HCT116 (cell line): ENCODE measurements around the gene CIART. TPM values are rescaled to one million over a fixed set of nuclear protein-coding genes. Genes with fewer than 3 reads are reported as not detected.
"Not testable (repeated sequence)": the region's sequence is repeated elsewhere in the genome, so short reads cannot be mapped to it uniquely, and the experiment has no call there.

ENCODE experiments used
- ATAC-seq: fragments of 200-7000 bp; cut with Tn5 transposase; 2 replicates; pipeline ENCODE4 v1.9.1; 2020; ENCODE audit warnings: mild to moderate bottlenecking, moderate library complexity
- BruUV-seq: library from RNA; stranded (reverse); fragments of 400-500 nt; replicated peaks from 2 replicates; lab custom pipeline; 2021; lab: Mats Ljungman, UMichigan
- CTCF ChIA-PET: fragments of 300-600 bp; sonication (Branson Sonifier 250); formaldehyde crosslinking; loops from one replicate; lab custom pipeline; 2021; ENCODE audit warnings: antibody characterized with exemption; lab: Charles Lee
- POLR2A ChIA-PET: fragments of 300-600, 350-600 bp; sonication (Branson Sonifier 250); formaldehyde crosslinking; loops from one replicate; lab custom pipeline; 2021; ENCODE audit warnings: antibody characterized with exemption; lab: Charles Lee
- RAD21 ChIA-PET, 2 experiments: fragments of 300-600 bp; sonication (Branson Sonifier 250); formaldehyde crosslinking; loops; one replicate each; lab custom pipeline; 2023; ENCODE audit warnings: low total read pairs in 2 of 2; ENCODE audit not compliant: uncharacterized antibody in 2 of 2, unreplicated experiment in 2 of 2, low non-redundant PET in 1 of 2; lab: Charles Lee
- DNase-seq: peaks from one replicate; pipeline ENCODE4 v3.0.0-alpha.2; 2010; ENCODE audit warnings: low read depth, low spot score
- H2AFZ ChIP-seq: fragments of 200-600 bp; shearing (Covaris generic), sonication (generic); 2 replicates; pipeline ENCODE4 v1.6.1; 2017; ENCODE audit warnings: low read depth, mixed run types, mixed read lengths, antibody characterized with exemption, low read length; ENCODE audit not compliant: poor library complexity, severe bottlenecking
- H3K27ac ChIP-seq: 2 replicates; pipeline ENCODE4 v1.5.1; 2012; ENCODE audit warnings: low read depth, low read length
- H3K27me3 ChIP-seq: fragments of 200-600 bp; sonication (generic); 2 replicates; pipeline ENCODE4 v1.6.1; 2016; ENCODE audit warnings: mixed run types, low read length, mixed read lengths; ENCODE audit not compliant: insufficient read depth
- H3K36me3 ChIP-seq, 2 experiments: fragments of 200-500 bp in 1 of 2; fragments of 200-600 bp in 1 of 2; sonication (Bioruptor generic) in 1 of 2; sonication (generic) in 1 of 2; 2 replicates each; pipeline versions ENCODE4 v1.5.1 to v1.6.1; 2014 to 2016; ENCODE audit warnings: low read length in 2 of 2, inconsistent platforms in 1 of 2, mixed read lengths in 1 of 2, mixed run types in 1 of 2; ENCODE audit not compliant: insufficient read depth in 2 of 2, control insufficient read depth in 1 of 2
- H3K4me1 ChIP-seq, 2 experiments: fragments of 200-600 bp in 1 of 2; sonication (generic) in 1 of 2; 2 replicates each; pipeline versions ENCODE4 v1.5.1 to v1.6.1; 2012 to 2017; ENCODE audit warnings: low read length in 2 of 2, inconsistent platforms in 1 of 2, mild to moderate bottlenecking in 1 of 2, mixed read lengths in 1 of 2, mixed run types in 1 of 2, moderate library complexity in 1 of 2; ENCODE audit not compliant: insufficient read depth in 2 of 2, control insufficient read depth in 1 of 2
- H3K4me2 ChIP-seq: fragments of 200-600 bp; sonication (generic); 2 replicates; pipeline ENCODE4 v1.6.1; 2017; ENCODE audit warnings: mixed run types, low read length, mixed read lengths
- H3K4me3 ChIP-seq, 2 experiments: fragments of 200-600 bp in 1 of 2; sonication (generic) in 1 of 2; replicated peaks in 1 of 2; 2 replicates each; pipeline ENCODE4 v1.5.1; 2011 to 2016; ENCODE audit warnings: low read length in 2 of 2, control low read depth in 1 of 2, low read depth in 1 of 2, mild to moderate bottlenecking in 1 of 2, mixed read lengths in 1 of 2, mixed run types in 1 of 2
- H3K79me2 ChIP-seq: fragments of 200-600 bp; sonication (generic); 2 replicates; pipeline ENCODE4 v1.6.1; 2017; ENCODE audit warnings: mild to moderate bottlenecking, mixed run types, low read length, moderate library complexity, mixed read lengths; ENCODE audit not compliant: insufficient read depth
- H3K9ac ChIP-seq: fragments of 200-600 bp; sonication (generic); 2 replicates; pipeline ENCODE4 v1.6.1; 2016; ENCODE audit warnings: low read length, mixed read lengths
- H3K9me2 ChIP-seq: fragments of 200-600 bp; sonication (generic), shearing (Covaris generic); 2 replicates; pipeline ENCODE4 v1.6.1; 2017; ENCODE audit warnings: mixed run types, mild to moderate bottlenecking, moderate library complexity; ENCODE audit not compliant: insufficient read depth
- H3K9me3 ChIP-seq, 2 experiments: fragments of 200-500 bp in 1 of 2; fragments of 200-600 bp in 1 of 2; sonication (Bioruptor generic) in 1 of 2; sonication (generic) in 1 of 2; 2 replicates each; pipeline ENCODE4 v1.6.1; 2014 to 2017; ENCODE audit warnings: low read length in 2 of 2, mixed read lengths in 2 of 2, inconsistent platforms in 1 of 2, low read depth in 1 of 2, mild to moderate bottlenecking in 1 of 2, mixed run types in 1 of 2, moderate library complexity in 1 of 2; ENCODE audit not compliant: control insufficient read depth in 1 of 2, insufficient read depth in 1 of 2
- H4K20me1 ChIP-seq: fragments of 200-600 bp; sonication (generic), shearing (Covaris generic); 2 replicates; pipeline ENCODE4 v1.6.1; 2017; ENCODE audit warnings: mixed run types, mild to moderate bottlenecking, moderate library complexity; ENCODE audit not compliant: insufficient read depth
- CBX3 ChIP-seq: IDR thresholded peaks from 2 replicates; pipeline ENCODE4 v1.6.1; 2012; ENCODE audit warnings: low read depth
- ELF1 ChIP-seq: IDR thresholded peaks from 2 replicates; pipeline ENCODE4 v1.6.1; 2012; ENCODE audit warnings: low read depth, borderline replicate concordance
- EZH2 ChIP-seq: fragments of 200-600 bp; sonication (generic); IDR thresholded peaks from 2 replicates; pipeline ENCODE4 v1.6.1; 2017; ENCODE audit warnings: antibody characterized with exemption, mixed run types
- EZH2phosphoT487 ChIP-seq: fragments of 200-600 bp; IDR thresholded peaks from 2 replicates; pipeline ENCODE4 v1.6.1; 2018; ENCODE audit warnings: antibody characterized with exemption, borderline replicate concordance
- RAD21 ChIP-seq: IDR thresholded peaks from 2 replicates; pipeline ENCODE4 v1.6.1; 2012; ENCODE audit warnings: low read depth, mild to moderate bottlenecking
- SRF ChIP-seq: IDR thresholded peaks from 2 replicates; pipeline ENCODE4 v1.6.1; 2012; ENCODE audit warnings: low read depth
- ZFX ChIP-seq: fragments of 450-650 bp; IDR thresholded peaks from 2 replicates; pipeline ENCODE4 v1.6.1; 2017
- ZNF274 ChIP-seq: fragments of 200-500 bp; sonication (Bioruptor generic); IDR thresholded peaks from 2 replicates; pipeline ENCODE4 v1.6.1; 2014; ENCODE audit warnings: mild to moderate bottlenecking, low read depth, low read length, inconsistent platforms
- intact Hi-C: fragments of 100-400 bp; cut with micrococcal nuclease; formaldehyde crosslinking; loops from 2 replicates; pipeline ENCODE4 v1.10.0; 2022
- total RNA-seq: library from RNA; stranded (reverse); gene quantifications from one replicate; pipeline ENCODE4 v1.2.1, GENCODE V29; 2021; ENCODE audit not compliant: unreplicated experiment
- TF ChIP-seq, protein P1 (sequence below), 3 experiments: fragments of 200-600 bp in 1 of 3; sonication (generic) in 1 of 3; IDR thresholded peaks in 2 of 3; conservative IDR thresholded peaks in 1 of 3; 2 replicates each; pipeline ENCODE4 v1.5.1; 2012 to 2017; ENCODE audit warnings: low read depth in 2 of 3, low read length in 2 of 3, antibody characterized with exemption in 1 of 3, borderline replicate concordance in 1 of 3, control low read depth in 1 of 3, mild to moderate bottlenecking in 1 of 3, mixed read lengths in 1 of 3, mixed run types in 1 of 3, moderate library complexity in 1 of 3; ENCODE audit not compliant: insufficient read depth in 1 of 3

CIART gene
- total RNA-seq, 1 experiment from 2014 or later: 0.22 TPM

DNA sequence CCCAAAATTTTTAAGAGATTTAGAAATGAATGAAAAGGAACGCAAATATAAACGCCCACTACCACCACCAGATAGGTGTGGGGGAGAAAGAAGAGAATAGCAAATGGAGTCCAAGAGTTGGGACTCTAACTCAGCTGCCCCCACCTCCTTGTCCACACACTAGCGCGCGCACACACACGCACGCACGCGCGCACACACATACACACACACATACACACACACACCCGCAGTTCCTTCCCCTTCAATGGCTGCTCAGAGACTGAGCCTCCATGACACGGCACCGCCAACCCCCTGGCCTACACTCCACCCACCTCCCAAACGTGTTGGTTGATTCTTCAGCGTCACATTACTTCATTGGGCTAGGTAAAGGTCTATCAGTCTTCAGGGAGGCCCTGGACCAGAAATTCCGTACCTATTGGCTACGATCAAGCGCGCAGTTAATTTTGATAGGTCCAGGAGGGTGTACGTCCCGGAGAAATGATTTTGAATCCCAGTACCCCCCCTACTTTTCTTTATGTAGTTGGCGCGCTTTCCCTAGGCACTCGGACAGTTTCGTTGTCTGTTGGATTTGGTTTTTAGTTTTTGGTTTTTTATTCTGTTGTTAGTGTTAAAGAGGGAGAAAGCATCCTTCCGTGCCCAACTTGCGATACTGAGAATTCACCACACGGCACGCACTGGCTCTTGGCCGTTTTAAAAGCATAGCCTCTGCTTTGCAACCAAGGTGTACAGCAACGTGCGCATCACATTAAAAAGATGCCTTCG lies 46.3 kb upstream of the CIART start, which contains the start of gene ANP32E (continued):
- TF ChIP-seq ZNF274 (no peak), SRF (no peak), RAD21 (no peak), EZH2 (no peak)

DNA sequence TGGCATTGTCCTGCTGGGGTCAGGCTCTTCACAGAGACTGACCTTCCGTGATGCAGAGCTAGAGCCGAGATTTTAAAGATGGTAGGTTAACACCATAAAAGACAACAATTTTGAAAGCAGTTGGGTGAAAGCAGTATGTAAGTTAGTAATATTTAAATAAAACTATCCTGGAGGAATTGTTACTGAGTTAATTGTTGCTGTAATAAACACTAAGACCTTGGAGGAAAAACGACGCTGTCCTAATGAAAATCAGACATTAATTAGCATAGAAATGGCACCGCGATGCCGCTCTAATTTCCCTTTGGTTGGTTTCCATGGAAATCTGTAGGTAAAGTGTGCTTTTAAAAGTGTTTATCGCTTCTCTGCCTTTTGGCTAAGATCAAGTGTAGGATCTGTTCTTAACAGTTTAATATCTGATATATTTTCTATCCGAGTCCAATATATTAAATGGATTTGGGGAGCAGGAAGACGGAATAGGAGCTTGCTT lies 45.7 kb upstream of the CIART start:
- intact Hi-C loops: no loop called here
- ChIA-PET CTCF (interaction anchor here (1.1 kb wide), 1 partner anchor 20 kb away, joined by 3 read pairs; no protein-coding TSS in a partner anchor), POLR2A (no interaction called here), RAD21 (no interaction called here)
- Histone ChIP-seq H3K79me2 (peaks cover 38% of the 10 kb centered on the region), H3K4me3 (peak overlapping the region; percentile 94 to 99), H3K36me3 (no peaks in the 10 kb centered on the region), H4K20me1 (no peaks in the 10 kb centered on the region), H2AFZ (peak overlapping the region; percentile 78), H3K4me1 (peaks cover 11 to 21% of the 10 kb centered on the region in 2 experiments; a peak in 3 of 4 replicates), H3K9ac (peak overlapping the region; percentile 94), H3K27ac (peak overlapping the region; percentile 65; the same call in 1 of the 2 replicates), H3K9me3 (no peaks in the 10 kb centered on the region), H3K27me3 (no peaks in the 10 kb centered on the region), H3K9me2 (no peaks in the 10 kb centered on the region), H3K4me2 (peak overlapping the region; percentile 90)
- ATAC-seq (no peak), DNase-seq (no peak)
- TSS peak; percentile 94 for BruUV-seq
- no peak for TF ChIP-seq EZH2phosphoT487
- TF ChIP-seq, protein P1, sequence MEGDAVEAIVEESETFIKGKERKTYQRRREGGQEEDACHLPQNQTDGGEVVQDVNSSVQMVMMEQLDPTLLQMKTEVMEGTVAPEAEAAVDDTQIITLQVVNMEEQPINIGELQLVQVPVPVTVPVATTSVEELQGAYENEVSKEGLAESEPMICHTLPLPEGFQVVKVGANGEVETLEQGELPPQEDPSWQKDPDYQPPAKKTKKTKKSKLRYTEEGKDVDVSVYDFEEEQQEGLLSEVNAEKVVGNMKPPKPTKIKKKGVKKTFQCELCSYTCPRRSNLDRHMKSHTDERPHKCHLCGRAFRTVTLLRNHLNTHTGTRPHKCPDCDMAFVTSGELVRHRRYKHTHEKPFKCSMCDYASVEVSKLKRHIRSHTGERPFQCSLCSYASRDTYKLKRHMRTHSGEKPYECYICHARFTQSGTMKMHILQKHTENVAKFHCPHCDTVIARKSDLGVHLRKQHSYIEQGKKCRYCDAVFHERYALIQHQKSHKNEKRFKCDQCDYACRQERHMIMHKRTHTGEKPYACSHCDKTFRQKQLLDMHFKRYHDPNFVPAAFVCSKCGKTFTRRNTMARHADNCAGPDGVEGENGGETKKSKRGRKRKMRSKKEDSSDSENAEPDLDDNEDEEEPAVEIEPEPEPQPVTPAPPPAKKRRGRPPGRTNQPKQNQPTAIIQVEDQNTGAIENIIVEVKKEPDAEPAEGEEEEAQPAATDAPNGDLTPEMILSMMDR (IDR thresholded peaks at IDR 0.05 in 2 of 3, conservative IDR thresholded peaks at IDR 0.05 in 1 of 3; ENCODE audit: borderline replicate concordance in 1 of 3, insufficient read depth in 1 of 3, low read depth in 2 of 3, low read length in 2 of 3): peak; percentile 10 to 39 (median 16); a peak in 2 of 6 replicates
- no peak for TF ChIP-seq ELF1
- TF ChIP-seq CBX3: no peak; the same call in 1 of the 2 replicates
- no peak; the same call in 1 of the 2 replicates for TF ChIP-seq RAD21
- no peak for TF ChIP-seq ZFX
- no peak for TF ChIP-seq ZNF274

DNA sequence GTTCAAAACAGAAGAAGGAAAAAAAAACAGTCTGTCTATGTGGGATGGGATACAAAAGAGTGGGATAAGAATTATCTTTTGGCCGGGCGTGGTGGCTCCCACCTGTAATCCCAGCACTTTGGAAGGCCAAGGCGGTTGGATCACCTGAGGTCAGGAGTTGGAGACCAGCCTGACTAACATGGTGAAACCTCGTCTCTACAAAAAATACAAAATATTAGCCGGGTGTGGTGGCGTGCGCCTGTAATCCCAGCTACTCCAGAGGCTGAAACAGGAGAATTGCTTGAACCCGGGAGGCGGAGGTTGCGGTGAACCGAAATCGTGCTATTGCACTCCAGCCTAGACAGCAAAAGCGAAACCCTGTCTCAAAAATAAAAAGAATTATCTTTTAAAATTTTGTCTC lies 45.2 kb upstream of the CIART start:
- H3K4me3 ChIP-seq, DNase-seq, RAD21 ChIA-PET, H3K27ac ChIP-seq, H3K9me2 ChIP-seq, H2AFZ ChIP-seq, H3K36me3 ChIP-seq, H3K9ac ChIP-seq, BruUV-seq, intact Hi-C loops, H3K27me3 ChIP-seq, H3K9me3 ChIP-seq, H4K20me1 ChIP-seq, ATAC-seq, POLR2A ChIA-PET: not testable (repeated sequence)
- CTCF ChIA-PET: interaction anchor here (1.1 kb wide), 1 partner anchor 19 kb away, joined by 3 read pairs; no protein-coding TSS in a partner anchor
- Histone ChIP-seq H3K4me1 (peaks cover 11 to 21% of the 10 kb centered on the region in 2 experiments; a peak in 3 of 4 replicates), H3K4me2 (peak overlapping the region; percentile 90; the same call in 1 of the 2 replicates), H3K79me2 (peaks cover 35% of the 10 kb centered on the region)
